Gastrocnemius medialis (tissue), 4 donors: ENCODE data around the gene DNAJB4. TPM values are rescaled to one million over a fixed set of nuclear protein-coding genes. Genes with fewer than 3 reads are reported as not detected.

Source experiments
- ATAC-seq, 2 donors: fragments of 150-250 bp; one replicate each; pipeline ENCODE4 v1.9.1; 2016
- DNase-seq, 2 donors: peaks; one replicate each; pipeline ENCODE4 v3.0.0-alpha.2; 2019
- H3K27ac ChIP-seq, 4 donors: fragments of 200-600 bp; sonication (generic); 1 replicate in 1 of 4; 2 replicates in 3 of 4; pipeline ENCODE4 v1.5.1; 2016 to 2018; ENCODE audit warnings: mild to moderate bottlenecking in 2 of 4, moderate library complexity in 1 of 4
- H3K27me3 ChIP-seq, 3 donors: fragments of 200-600 bp; sonication (generic) in 2 of 3; 1 replicate in 1 of 3; 2 replicates in 2 of 3; pipeline versions ENCODE4 v1.5.1 to v1.6.0; 2016 to 2019; ENCODE audit warnings: mild to moderate bottlenecking in 1 of 3, moderate library complexity in 1 of 3
- H3K36me3 ChIP-seq, 2 donors: fragments of 200-600 bp; sonication (generic) in 1 of 2; one replicate each; pipeline ENCODE4 v1.5.1; 2017 to 2018
- H3K4me1 ChIP-seq, 2 donors: fragments of 200-600 bp; sonication (generic) in 1 of 2; one replicate each; pipeline ENCODE4 v1.5.1; 2016 to 2017; ENCODE audit warnings: mild to moderate bottlenecking in 2 of 2
- H3K4me3 ChIP-seq, 4 donors: fragments of 200-600 bp; sonication (generic) in 3 of 4; 1 replicate in 1 of 4; 2 replicates in 3 of 4; pipeline ENCODE4 v1.5.1; 2016 to 2019; ENCODE audit warnings: mild to moderate bottlenecking in 2 of 4
- H3K9me3 ChIP-seq, 3 donors: fragments of 200-600 bp; sonication (generic) in 2 of 3; 1 replicate in 1 of 3; 2 replicates in 2 of 3; pipeline ENCODE4 v1.5.1; 2016 to 2019
- POLR2A ChIP-seq, 2 donors: fragments of 450-650 bp; IDR thresholded peaks; one replicate each; pipeline ENCODE4 v1.6.1; 2017; ENCODE audit warnings: antibody characterized with exemption in 2 of 2, mild to moderate bottlenecking in 2 of 2, moderate library complexity in 2 of 2
- in situ Hi-C, 4 donors: fragments of 200-750 bp; cut with MboI; loops; one replicate each; pipeline versions ENCODE4 v1.15.0 to v1.8.0; 2017; ENCODE audit warnings: low sequenced_read_pairs in 4 of 4
- intact Hi-C: fragments of 100-400 bp; cut with DNase I; formaldehyde crosslinking; loops from one replicate; pipeline ENCODE4 v1.15.1; 2023; ENCODE audit warnings: low total_unique reads
- total RNA-seq, 4 donors: library from RNA; depleted of rRNA; stranded (reverse); fragments of >200 nt; gene quantifications; one replicate each; pipeline versions ENCODE4 v1.1.0 to v1.2.3, GENCODE V29; 2016
- TF ChIP-seq, protein P1 (sequence below), 5 experiments: fragments of 450-650 bp in 3 of 5; fragments of 200-600 bp in 2 of 5; sonication (generic) in 2 of 5; IDR thresholded peaks in 4 of 5; conservative IDR thresholded peaks in 1 of 5; 1 replicate in 4 of 5; 2 replicates in 1 of 5; pipeline ENCODE4 v1.5.1; 2016 to 2019; ENCODE audit warnings: antibody characterized with exemption in 5 of 5, mild to moderate bottlenecking in 3 of 5, moderate library complexity in 3 of 5

DNAJB4 gene
- total RNA-seq, 4 donors from 2014 or later = 35.6 to 84.9 (median 45.3) TPM

DNA sequence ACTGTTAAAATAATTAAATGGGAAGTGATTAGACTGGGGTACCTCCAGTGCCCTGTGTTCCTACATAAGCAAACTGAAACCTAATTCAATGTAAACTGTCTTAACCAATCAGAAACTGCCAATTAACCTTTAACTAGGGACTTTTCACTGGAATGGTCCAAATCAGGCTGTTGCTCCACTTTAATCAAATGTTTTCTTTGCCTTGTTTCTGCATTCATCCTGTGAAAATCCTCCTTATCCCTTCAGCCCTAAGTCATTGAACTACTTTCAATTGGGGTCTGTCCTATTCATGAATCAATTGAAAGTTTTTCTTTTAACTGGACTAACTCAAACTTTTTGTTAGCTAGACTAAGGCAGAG is 20.8 kb upstream of the DNAJB4 start:
- no peaks in the 10 kb centered on the region for H3K27me3 ChIP-seq
- peaks cover 47 to 59% of the 10 kb centered on the region in 2 donors for H3K4me1 ChIP-seq
- no peak for ATAC-seq
- no peaks in the 10 kb centered on the region for H3K9me3 ChIP-seq
- H3K4me3 ChIP-seq = no peak overlapping the region
- no peaks in the 10 kb centered on the region for H3K36me3 ChIP-seq
- peak overlapping the region in 3 of 4 donors; percentile 6 to 27 (median 24) for H3K27ac ChIP-seq
- intact Hi-C loops (no loop called here), in situ Hi-C loops (loop anchor here in 3 of 4 donors (10.0 to 25.0 kb wide), 3 partner anchors 128 to 628 kb away; partner anchors contain the start of gene IFI44L (in 1 of the 3))
- no peak for DNase-seq
- no peak for TF ChIP-seq POLR2A (IDR thresholded peaks at IDR 0.05)
- TF ChIP-seq, protein P1, sequence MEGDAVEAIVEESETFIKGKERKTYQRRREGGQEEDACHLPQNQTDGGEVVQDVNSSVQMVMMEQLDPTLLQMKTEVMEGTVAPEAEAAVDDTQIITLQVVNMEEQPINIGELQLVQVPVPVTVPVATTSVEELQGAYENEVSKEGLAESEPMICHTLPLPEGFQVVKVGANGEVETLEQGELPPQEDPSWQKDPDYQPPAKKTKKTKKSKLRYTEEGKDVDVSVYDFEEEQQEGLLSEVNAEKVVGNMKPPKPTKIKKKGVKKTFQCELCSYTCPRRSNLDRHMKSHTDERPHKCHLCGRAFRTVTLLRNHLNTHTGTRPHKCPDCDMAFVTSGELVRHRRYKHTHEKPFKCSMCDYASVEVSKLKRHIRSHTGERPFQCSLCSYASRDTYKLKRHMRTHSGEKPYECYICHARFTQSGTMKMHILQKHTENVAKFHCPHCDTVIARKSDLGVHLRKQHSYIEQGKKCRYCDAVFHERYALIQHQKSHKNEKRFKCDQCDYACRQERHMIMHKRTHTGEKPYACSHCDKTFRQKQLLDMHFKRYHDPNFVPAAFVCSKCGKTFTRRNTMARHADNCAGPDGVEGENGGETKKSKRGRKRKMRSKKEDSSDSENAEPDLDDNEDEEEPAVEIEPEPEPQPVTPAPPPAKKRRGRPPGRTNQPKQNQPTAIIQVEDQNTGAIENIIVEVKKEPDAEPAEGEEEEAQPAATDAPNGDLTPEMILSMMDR (IDR thresholded peaks at IDR 0.05 in 4 of 5, conservative IDR thresholded peaks at IDR 0.05 in 1 of 5) = no peak

DNA sequence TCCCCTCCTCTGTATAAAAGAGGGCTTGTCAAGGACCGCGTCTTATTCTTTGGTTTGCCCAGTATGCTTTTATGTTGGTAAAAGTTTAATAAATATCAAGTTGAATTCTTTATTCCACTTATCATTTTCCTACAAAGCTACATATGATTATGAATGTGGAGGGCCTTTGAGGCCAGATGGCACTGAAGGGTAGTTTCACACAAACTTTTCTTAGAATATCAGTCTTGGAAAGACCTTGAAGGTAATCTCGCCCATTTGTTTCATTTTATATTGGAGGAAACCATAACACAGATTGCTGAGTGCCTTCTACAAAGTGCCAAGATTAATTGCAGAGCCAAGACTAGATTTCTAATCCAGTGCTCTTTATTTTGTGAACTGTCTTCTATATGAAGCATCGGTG is 20.1 kb upstream of the DNAJB4 start:
- Histone ChIP-seq H3K27me3 (no peaks in the 10 kb centered on the region), H3K9me3 (no peaks in the 10 kb centered on the region), H3K4me3 (no peak overlapping the region), H3K27ac (peak overlapping the region; percentile 24 to 65 (median 35)), H3K36me3 (no peaks in the 10 kb centered on the region), H3K4me1 (peaks cover 47 to 59% of the 10 kb centered on the region in 2 donors)
- intact Hi-C loops (no loop called here), in situ Hi-C loops (loop anchor here in 3 of 4 donors (10.0 to 25.0 kb wide), 3 partner anchors 128 to 628 kb away; partner anchors contain the start of gene IFI44L (in 1 of the 3))
- TF ChIP-seq, protein P1 (IDR thresholded peaks at IDR 0.05 in 4 of 5, conservative IDR thresholded peaks at IDR 0.05 in 1 of 5) = no peak
- TF ChIP-seq POLR2A (IDR thresholded peaks at IDR 0.05) = no peak
- DNase-seq = no peak
- no peak for ATAC-seq

- intact Hi-C loops (no loop called here), in situ Hi-C loops (loop anchor here in 3 of 4 donors (10.0 to 25.0 kb wide), 3 partner anchors 125 to 625 kb away; partner anchors contain the start of gene IFI44L (in 1 of the 3))
- ATAC-seq (no peak), DNase-seq (no peak)
- H3K4me1 ChIP-seq = peaks cover 35 to 40% of the 10 kb centered on the region in 2 donors
- no peaks in the 10 kb centered on the region for H3K9me3 ChIP-seq
- no peaks in the 10 kb centered on the region for H3K36me3 ChIP-seq
- no peak overlapping the region for H3K4me3 ChIP-seq
- H3K27ac ChIP-seq = no peak overlapping the region
- H3K27me3 ChIP-seq = no peaks in the 10 kb centered on the region
- TF ChIP-seq POLR2A (IDR thresholded peaks at IDR 0.05) = no peak
- TF ChIP-seq, protein P1 (IDR thresholded peaks at IDR 0.05 in 4 of 5, conservative IDR thresholded peaks at IDR 0.05 in 1 of 5) = no peak
Measured at GRCh38 chr1:77986810-77987209, 17.9 kb upstream of the DNAJB4 start.

- Histone ChIP-seq H3K4me1 (peaks cover 30 to 37% of the 10 kb centered on the region in 2 donors), H3K9me3 (no peaks in the 10 kb centered on the region), H3K36me3 (peaks cover 0 to 2% of the 10 kb centered on the region in 2 donors), H3K27me3 (no peaks in the 10 kb centered on the region), H3K27ac (no peak overlapping the region), H3K4me3 (no peak overlapping the region)
- no peak for TF ChIP-seq POLR2A (IDR thresholded peaks at IDR 0.05)
- TF ChIP-seq, protein P1 (IDR thresholded peaks at IDR 0.05 in 4 of 5, conservative IDR thresholded peaks at IDR 0.05 in 1 of 5) = no peak
- intact Hi-C loops (no loop called here), in situ Hi-C loops (loop anchor here in 3 of 4 donors (10.0 to 25.0 kb wide), 3 partner anchors 124 to 624 kb away; partner anchors contain the start of gene IFI44L (in 1 of the 3))
- DNase-seq = no peak
- peak in 1 of 2 donors; percentile 23 for ATAC-seq
Measured at GRCh38 chr1:77987919-77988318, 16.8 kb upstream of the DNAJB4 start.
